Liver (tissue), 9 donors: Measurements from ENCODE around the gene PTTG1IP. TPM values are rescaled to one million over a fixed set of nuclear protein-coding genes. Genes with fewer than 3 reads are reported as not detected.

Source experiments
- DNase-seq: peaks from one replicate; pipeline ENCODE4 v3.0.0-alpha.2; 2017; ENCODE audit warnings: low spot score
- H3K27ac ChIP-seq, 2 donors: one replicate each; pipeline ENCODE4 v1.7.0; 2013; ENCODE audit warnings: inconsistent platforms in 2 of 2, low read length in 2 of 2, control low read depth in 1 of 2, low read depth in 1 of 2, mild to moderate bottlenecking in 1 of 2
- H3K27me3 ChIP-seq, 4 donors: one replicate each; pipeline versions ENCODE4 v1.6.1 to v1.7.0; 2013; ENCODE audit warnings: low read length in 3 of 4, inconsistent platforms in 1 of 4, mild to moderate bottlenecking in 1 of 4, moderate library complexity in 1 of 4; ENCODE audit not compliant: control insufficient read depth in 4 of 4, insufficient read depth in 4 of 4
- H3K36me3 ChIP-seq, 4 donors: one replicate each; pipeline versions ENCODE4 v1.6.1 to v1.7.0; 2013; ENCODE audit warnings: low read length in 3 of 4, mild to moderate bottlenecking in 3 of 4, low read depth in 1 of 4, moderate library complexity in 1 of 4; ENCODE audit not compliant: control insufficient read depth in 4 of 4, insufficient read depth in 3 of 4
- H3K4me1 ChIP-seq, 4 donors: one replicate each; pipeline versions ENCODE4 v1.6.1 to v1.7.0; 2013; ENCODE audit warnings: low read length in 3 of 4, mild to moderate bottlenecking in 3 of 4, moderate library complexity in 1 of 4; ENCODE audit not compliant: control insufficient read depth in 4 of 4, insufficient read depth in 4 of 4
- H3K4me3 ChIP-seq, 3 donors: one replicate each; pipeline versions ENCODE4 v1.6.1 to v1.7.0; 2013; ENCODE audit warnings: low read length in 3 of 3, control low read depth in 1 of 3, low read depth in 1 of 3, mild to moderate bottlenecking in 1 of 3
- H3K9ac ChIP-seq, 2 donors: one replicate each; pipeline ENCODE4 v1.7.0; 2013; ENCODE audit warnings: low read length in 2 of 2, mild to moderate bottlenecking in 2 of 2, moderate library complexity in 2 of 2, control low read depth in 1 of 2, low read depth in 1 of 2
- H3K9me3 ChIP-seq, 4 donors: one replicate each; pipeline versions ENCODE4 v1.6.1 to v1.7.0; 2013; ENCODE audit warnings: low read length in 3 of 4; ENCODE audit not compliant: control insufficient read depth in 4 of 4
- CTCF ChIP-seq: fragments of 150-350 bp; IDR thresholded peaks from 2 replicates; pipeline ENCODE4 v1.5.1; 2017; ENCODE audit warnings: improper control_type of control experiment, low read depth, low read length; ENCODE audit not compliant: missing input control
- FOXA1 ChIP-seq: IDR thresholded peaks from 2 replicates; pipeline ENCODE4 v1.6.1; 2016; ENCODE audit warnings: antibody characterized with exemption
- HNF4A ChIP-seq, 2 donors: conservative IDR thresholded peaks; 2 replicates each; pipeline ENCODE4 v1.6.1; 2016; ENCODE audit warnings: antibody characterized with exemption in 2 of 2, mild to moderate bottlenecking in 2 of 2
- JUND ChIP-seq, 2 donors: IDR thresholded peaks; 2 replicates each; pipeline ENCODE4 v1.6.1; 2016; ENCODE audit warnings: antibody characterized with exemption in 2 of 2
- RAD21 ChIP-seq, 2 donors: IDR thresholded peaks; 2 replicates each; pipeline ENCODE4 v1.6.1; 2016; ENCODE audit warnings: antibody characterized with exemption in 2 of 2, mild to moderate bottlenecking in 2 of 2
- RXRA ChIP-seq, 2 donors: IDR thresholded peaks; 2 replicates each; pipeline ENCODE4 v1.6.1; 2017 to 2018; ENCODE audit warnings: antibody characterized with exemption in 2 of 2, mild to moderate bottlenecking in 1 of 2
- TAF1 ChIP-seq: conservative IDR thresholded peaks from 2 replicates; pipeline ENCODE4 v1.6.1; 2016; ENCODE audit warnings: antibody characterized with exemption, mild to moderate bottlenecking
- YY1 ChIP-seq: IDR thresholded peaks from 2 replicates; pipeline ENCODE4 v1.6.1; 2016; ENCODE audit warnings: antibody characterized with exemption, mild to moderate bottlenecking
- WGBS: extraction: QIAGEN DNeasy Blood & Tissue Kit; methylation state at CpG from one replicate; pipeline ENCODE4 v1.1.7; 2013; 5-methylcytosine and 5-hydroxymethylcytosine counted together
- polyA plus RNA-seq, 2 donors: library from polyadenylated mRNA; stranded (reverse) in 1 of 2; unstranded in 1 of 2; fragments of 200-250 nt in 1 of 2; fragments of >200 nt in 1 of 2; fragmentation: Nextera tagmentation in 1 of 2; extraction: Ambion mirVana in 1 of 2; gene quantifications; one replicate each; pipeline versions ENCODE4 v1.2.1 to v1.2.3, GENCODE V29; 2013 to 2015
- total RNA-seq, 2 donors: library from RNA; depleted of rRNA; stranded (reverse); fragments of >200 nt; gene quantifications; one replicate each; pipeline ENCODE4 v1.2.3, GENCODE V29; 2014
- donor health status: healthy.
- donor health status: healthy.
- donor health status: healthy.
- donor health status: healthy.
- donor health status: healthy.

The PTTG1IP gene
- total and polyA plus RNA-seq, 4 donors, result 62.0 to 94.0 (median 79.8) TPM

GRCh38 chr21:44846485-44847260 is 26.8 kb downstream of the PTTG1IP start:
- peak; percentile 18 to 26 for TF ChIP-seq HNF4A (conservative IDR thresholded peaks at IDR 0.05)
- TF ChIP-seq CTCF, result no peak
- Histone ChIP-seq H3K36me3 (peaks cover 5 to 26% (median 19%) of the 10 kb centered on the region in 4 donors), H3K4me1 (peaks cover 2 to 19% (median 10%) of the 10 kb centered on the region in 4 donors), H3K27me3 (no peaks in the 10 kb centered on the region), H3K27ac (no peak overlapping the region), H3K9ac (no peak overlapping the region), H3K9me3 (no peaks in the 10 kb centered on the region), H3K4me3 (no peak overlapping the region)
- WGBS, result 46% methylated on average over 27 of the region's 27 CpGs
- no peak for DNase-seq

GRCh38 chr21:44846224-44846484 is 27.3 kb downstream of the PTTG1IP start:
- TF ChIP-seq YY1 (no peak), RAD21 (IDR thresholded peaks at IDR 0.05) (no peak), CTCF (no peak), TAF1 (no peak), FOXA1 (no peak), RXRA (IDR thresholded peaks at IDR 0.05) (no peak)
- no peaks in the 10 kb centered on the region for H3K9me3 ChIP-seq
- no peak overlapping the region for H3K27ac ChIP-seq
- peaks cover 4 to 23% (median 18%) of the 10 kb centered on the region in 4 donors for H3K36me3 ChIP-seq
- WGBS, result 61% methylated on average over 1 of the region's 1 CpG
- no peak overlapping the region for H3K9ac ChIP-seq
- DNase-seq, result no peak
- H3K27me3 ChIP-seq, result no peaks in the 10 kb centered on the region
- H3K4me1 ChIP-seq, result peaks cover 2 to 19% (median 10%) of the 10 kb centered on the region in 4 donors
- H3K4me3 ChIP-seq, result no peak overlapping the region

GRCh38 chr21:44845418-44846223 is 27.9 kb downstream of the PTTG1IP start:
- Histone ChIP-seq H3K4me3 (no peak overlapping the region), H3K9ac (no peak overlapping the region), H3K27ac (no peak overlapping the region), H3K27me3 (no peaks in the 10 kb centered on the region), H3K4me1 (peaks cover 2 to 19% (median 10%) of the 10 kb centered on the region in 4 donors), H3K36me3 (peaks cover 3 to 18% (median 13%) of the 10 kb centered on the region in 4 donors), H3K9me3 (no peaks in the 10 kb centered on the region)
- TF ChIP-seq RAD21 (IDR thresholded peaks at IDR 0.05), result peak in 1 of 2 donors; percentile 64
- TF ChIP-seq FOXA1, result no peak
- TF ChIP-seq JUND (IDR thresholded peaks at IDR 0.05), result no peak
- TF ChIP-seq CTCF, result no peak
- 13% methylated on average over 34 of the region's 34 CpGs for WGBS
- DNase-seq, result peak; percentile 58
